HG03354 (cell line): ENCODE measurements around the gene NPY4R.
"Not testable (repeated sequence)": the region's sequence is repeated elsewhere in the genome, so short reads cannot be mapped to it uniquely, and the experiment has no call there.

Source experiments
- ATAC-seq: cut with Tn5 transposase; IDR thresholded peaks from one replicate; pipeline ENCODE4 v1.9.1; 2021; ENCODE audit warnings: mild to moderate bottlenecking; ENCODE audit not compliant: unreplicated experiment, poor library complexity, severe bottlenecking

The NPY4R gene

DNA sequence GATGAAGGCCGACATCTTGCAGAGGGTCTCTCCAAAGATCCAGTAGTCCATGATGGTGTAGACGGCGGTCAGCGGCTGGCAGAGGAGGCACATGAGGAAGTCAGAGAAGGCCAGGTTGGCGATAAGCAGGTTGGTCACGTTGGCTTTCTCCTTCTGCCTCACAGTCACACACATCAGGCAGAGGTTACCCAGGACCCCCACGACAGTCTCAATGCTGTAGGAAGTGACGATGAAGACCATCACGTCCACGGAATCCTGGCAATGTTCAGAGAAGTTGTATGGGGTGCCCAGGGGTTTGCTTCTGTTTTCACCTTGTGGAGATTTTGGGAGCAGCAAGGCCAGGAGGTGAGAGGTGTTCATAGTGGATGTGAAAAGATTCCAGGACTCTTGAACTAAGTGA lies 3.5 kb downstream of the NPY4R start:
- not testable (repeated sequence) for ATAC-seq

DNA sequence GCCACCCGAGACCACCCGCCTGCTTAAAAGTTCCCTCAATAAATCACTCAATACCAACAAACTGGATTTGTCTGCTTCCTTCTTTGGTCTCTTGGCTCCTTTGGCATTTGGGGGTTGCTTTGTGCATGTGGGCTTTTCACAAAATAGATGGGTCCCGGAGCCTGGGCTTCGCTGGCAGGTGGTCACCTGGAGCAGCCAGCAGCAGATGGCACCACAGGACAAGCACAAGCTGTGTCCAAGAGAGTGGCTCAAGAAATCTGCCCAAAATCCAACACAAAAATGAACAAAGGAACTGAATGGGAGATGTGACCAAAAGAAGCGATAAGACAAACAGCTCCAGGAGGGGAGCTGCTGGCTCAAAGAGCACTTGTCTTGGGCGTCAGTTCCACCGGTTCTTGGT lies 6.2 kb downstream of the NPY4R start:
- ATAC-seq = not testable (repeated sequence)

- not testable (repeated sequence) for ATAC-seq
These were observed 8.7 kb downstream of the NPY4R start for GRCh38 chr10:46457071-46457470.

DNA sequence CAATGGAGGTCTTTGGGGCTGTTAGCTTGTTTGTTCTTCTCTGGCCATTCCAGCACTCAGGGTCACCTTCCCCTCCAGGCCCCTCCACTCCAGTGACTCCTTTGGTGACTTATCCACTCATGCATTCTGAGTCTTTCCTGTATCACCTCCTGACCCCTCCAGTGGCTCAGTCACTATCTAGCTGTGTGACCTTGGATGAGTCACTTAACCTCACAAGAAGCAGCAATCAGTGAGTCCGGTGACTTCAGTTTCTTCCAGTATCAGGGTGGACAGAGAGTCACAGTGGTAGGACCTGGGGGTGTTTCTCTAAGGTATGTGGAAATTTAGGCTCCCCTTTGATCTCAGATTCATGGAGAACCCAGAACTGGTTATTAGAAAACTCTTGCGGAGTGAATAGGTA lies 9.8 kb downstream of the NPY4R start:
- not testable (repeated sequence) for ATAC-seq

DNA sequence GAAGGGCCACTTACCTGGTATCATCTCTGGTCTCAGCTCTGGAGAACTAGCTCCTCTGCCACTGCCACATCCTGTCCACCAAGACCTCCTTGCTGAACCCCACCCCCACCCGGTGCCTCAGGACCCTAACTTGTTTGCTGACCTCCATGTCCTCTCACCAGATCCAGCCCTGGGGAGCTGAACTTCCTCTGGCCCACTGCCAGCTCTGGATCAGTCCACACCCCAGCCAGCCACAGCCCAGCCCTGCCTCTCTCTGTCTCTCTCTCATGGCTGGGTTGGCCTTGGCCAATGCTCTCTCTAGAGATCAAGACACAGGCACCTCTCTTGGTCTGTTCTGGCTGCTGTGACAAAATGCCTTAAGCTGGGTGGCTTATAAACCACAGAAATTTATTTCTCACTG lies 14.4 kb downstream of the NPY4R start:
- not testable (repeated sequence) for ATAC-seq

DNA sequence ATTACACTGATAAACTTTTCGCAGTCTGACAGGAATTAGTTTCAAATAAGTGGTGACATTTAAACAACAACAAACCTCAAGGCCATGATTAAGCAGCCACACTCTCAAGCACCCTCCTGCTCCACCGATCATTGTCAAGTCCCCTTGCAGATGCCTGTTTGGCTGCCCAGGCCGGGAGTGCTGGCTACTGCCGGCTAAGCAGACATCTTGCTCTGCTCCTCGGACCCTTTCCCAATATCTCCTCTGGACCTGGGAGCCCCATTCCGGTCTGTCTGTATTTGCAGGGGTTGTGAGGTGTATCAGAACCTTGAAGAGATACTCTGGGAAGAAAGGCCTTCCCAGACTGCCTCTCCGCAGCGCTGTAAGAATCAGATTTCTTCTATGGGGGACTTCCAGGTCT lies 14.9 kb downstream of the NPY4R start:
- ATAC-seq = not testable (repeated sequence)

GRCh38 chr10:46447439-46447838 lies 18.3 kb downstream of the NPY4R start:
- not testable (repeated sequence) for ATAC-seq

DNA sequence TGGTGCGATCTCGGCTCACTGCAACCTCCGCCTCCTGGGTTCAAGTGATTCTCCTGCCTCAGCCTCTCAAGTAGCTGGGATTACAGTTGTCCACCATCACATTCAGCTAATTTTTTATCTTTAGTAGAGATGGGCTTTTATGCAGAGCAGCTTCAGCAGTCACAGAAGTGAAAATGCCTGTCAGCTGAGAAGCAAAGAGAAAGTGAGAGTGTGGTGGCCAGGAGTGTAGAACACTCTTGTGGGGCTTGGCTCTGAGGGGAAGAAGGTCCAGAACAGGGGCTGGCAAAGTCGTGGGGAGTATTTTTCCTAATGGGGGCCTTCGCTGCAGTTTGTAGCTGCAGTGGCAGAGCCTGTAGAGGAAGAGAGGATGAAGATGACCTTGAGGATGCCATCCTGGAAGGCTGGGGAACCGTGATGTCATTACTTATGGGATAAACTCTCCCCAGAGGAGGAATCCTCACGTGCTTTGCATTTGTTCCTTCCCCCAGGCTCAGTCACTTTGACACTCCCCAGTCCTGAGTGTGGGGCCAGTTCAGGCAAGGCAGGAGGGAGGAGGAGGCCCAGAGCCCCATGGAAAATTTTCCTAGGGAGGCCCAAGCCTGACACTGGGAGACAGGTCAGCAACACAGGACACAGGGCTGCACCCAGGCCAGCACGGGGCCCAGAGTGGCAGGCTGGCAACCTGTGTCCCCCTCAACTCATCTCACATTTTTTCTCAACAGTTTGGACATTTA lies 20.2 kb downstream of the NPY4R start:
- ATAC-seq = not testable (repeated sequence)

DNA sequence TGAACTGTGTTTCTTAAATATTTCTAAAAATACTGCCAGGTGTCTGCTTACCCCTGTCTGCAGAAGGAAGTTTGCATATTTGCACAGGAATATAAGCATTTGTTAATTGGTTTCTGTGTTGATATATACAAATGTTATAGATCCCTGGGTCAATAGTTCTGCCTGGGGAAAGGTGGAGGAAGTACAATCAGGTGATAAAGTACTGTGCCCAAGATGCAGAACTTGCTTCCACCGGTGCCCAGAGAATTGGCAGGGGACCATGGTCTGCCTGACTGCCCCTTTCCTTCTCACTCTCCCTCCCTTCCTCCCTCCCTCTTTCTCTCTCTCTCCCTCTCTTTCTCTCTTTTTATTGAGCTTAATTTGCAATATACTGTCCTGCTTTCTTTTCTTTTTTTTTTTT lies 22.3 kb downstream of the NPY4R start:
- not testable (repeated sequence) for ATAC-seq

DNA sequence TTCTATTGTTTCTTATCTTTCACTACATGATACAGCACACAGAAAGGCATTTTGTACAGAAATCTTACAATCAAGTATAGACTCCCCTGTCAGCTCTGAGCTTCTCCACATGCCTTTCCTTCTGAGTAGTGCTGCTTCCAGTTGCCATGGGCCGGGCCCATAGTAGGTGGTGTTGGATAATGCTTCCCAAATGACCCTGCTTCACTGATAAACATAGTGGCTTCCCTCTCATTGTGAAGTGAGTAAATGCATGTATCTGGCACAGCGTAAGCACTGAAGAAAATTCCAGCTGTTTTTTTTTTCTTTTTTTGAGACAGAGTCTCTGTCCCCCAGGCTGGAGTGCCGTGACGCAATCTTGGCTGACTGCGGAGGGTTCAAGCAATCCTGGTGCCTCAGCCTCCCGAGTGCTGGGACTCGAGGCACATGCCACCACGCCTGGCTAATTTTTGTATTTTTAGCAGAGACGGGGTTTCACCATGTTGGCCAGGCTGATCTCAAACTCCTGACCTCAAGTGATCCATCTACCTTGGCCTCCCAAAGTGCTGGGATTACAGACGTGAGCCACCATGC lies 23.0 kb downstream of the NPY4R start:
- ATAC-seq = not testable (repeated sequence)

DNA sequence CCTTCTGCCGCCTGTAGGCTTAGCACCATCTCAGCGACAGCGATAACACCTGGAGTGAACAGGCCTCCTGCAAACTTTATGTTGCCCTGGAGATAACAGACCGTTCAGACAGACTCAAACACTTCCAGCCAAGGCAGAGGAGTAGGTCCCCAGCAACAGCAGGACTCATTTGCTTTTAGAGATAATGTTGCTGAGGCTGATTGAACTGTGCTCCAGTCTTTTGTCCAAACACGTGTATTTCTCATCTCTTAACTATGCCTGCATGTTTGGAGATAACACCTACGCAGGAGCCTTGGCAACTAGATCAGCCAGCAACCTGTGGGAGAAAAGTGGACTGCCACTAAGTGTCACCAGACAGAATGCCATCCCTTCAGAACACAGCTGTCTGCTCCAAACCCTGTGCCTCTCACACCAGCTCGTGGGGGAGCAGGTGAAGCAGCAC lies 23.9 kb downstream of the NPY4R start:
- not testable (repeated sequence) for ATAC-seq

DNA sequence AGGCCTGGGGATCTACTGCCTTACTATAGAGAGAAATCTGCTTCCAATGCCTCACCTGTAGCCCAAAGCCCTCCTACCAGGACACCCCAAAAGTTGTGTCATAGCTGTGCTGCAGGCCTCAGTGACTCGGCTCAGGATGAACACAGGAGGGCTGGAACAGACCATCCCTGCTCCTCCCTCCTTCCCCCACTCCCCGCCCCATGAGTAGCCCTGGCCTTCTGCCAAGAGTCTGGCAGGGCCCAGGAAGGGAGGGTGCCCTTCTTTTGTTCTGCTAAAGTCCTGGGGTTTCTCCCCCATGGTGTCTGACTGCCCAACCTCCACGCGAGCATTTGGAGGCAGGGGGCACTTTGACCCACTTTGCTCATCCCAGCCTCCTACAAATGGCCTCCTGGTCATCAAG lies 24.8 kb downstream of the NPY4R start:
- ATAC-seq = not testable (repeated sequence)

DNA sequence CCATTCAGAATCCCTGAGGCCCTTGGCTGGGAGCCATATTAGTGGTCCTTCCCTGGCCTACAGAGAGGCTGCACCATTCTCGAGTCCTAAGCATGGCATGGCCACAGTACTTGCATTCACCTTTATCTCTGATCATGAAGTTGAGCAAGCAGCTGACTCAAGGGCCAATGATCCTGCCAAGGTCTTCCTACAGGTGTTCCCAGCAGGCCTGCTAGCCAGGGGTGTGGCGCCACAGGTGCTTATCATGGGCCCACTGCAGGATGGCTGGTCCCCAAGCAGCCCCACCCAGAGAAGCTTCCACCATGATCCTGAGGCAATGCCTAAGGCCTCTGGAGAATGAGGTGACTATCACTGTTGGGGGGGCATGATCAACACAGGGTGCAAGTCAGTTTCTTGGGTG lies 42.2 kb downstream of the NPY4R start:
- ATAC-seq = not testable (repeated sequence)

DNA sequence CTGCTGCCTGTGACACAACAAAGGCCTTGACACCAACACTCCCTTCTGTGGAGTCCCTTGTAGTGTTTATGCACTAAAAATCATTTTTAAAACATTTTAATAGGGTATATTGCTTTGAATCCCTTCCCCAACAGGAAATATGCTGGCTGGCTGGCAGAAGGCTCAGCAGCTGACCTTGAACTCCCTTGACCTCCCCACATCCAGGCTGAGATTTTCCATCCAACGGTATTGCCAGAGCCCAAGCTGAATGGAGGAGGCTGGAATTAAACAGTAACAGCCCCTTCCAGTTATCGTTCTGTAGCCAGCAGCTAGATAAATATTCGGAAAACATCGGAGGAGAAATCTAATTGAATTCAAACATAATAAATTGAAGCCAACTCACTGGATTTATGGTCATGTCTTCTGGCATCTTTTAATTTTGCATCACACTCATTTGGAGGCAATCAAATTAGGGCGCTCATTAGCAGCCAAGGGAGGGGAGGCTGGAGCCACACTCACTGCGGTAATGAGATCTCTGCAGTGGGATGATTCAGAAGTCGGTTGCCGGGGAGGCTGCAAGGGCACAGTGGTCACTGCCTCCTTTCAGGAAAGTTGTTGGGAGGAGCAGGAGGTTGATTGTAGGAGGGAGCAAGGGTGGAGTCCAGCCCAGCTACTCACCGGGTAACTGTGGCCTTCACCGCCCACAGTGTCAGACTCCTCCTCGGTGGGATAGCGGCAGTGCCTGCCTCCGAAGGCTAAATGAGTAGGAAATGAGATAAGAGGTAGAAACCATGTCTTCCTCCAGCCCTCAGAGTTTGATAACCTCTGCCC lies 46.0 kb downstream of the NPY4R start:
- ATAC-seq = not testable (repeated sequence)

DNA sequence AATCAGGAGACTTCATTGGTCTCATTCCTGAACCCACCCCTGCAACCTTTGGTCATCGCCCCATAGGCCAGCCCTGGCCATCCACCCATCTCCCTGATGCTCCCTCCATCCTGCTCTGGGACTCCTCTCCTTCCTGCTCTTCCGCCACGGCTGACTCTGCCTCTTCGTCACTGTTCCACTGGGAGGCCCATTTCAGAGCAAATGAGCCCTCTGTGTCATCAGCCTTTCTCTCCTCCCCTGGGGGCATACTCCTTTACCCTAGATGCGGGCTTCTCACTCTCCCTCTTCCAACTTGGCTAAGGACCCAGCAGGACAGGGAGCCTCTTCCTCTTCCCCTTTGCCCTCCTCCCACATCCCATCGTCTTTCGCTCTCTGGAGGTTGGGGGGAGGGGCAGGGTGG lies 47.5 kb downstream of the NPY4R start:
- not testable (repeated sequence) for ATAC-seq

DNA sequence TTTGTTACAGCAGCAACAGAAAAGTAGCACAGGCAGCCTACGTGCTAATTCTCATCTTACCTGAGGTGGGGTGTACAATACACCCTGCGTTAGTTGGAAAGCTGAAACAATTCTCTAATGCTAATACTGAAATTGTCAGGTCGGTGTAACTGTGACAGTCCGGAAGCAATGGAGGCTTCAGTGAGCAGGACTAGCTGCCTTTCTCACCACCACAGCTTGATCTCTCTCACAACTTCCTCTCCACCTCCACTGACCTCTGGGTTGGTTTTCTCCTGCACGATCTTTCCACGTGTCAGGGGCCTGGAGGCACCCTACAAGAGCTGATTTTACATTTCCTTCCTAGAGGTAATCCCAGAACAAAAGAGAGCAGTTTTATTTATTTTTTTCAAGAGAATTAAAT lies 50.5 kb downstream of the NPY4R start:
- not testable (repeated sequence) for ATAC-seq

DNA sequence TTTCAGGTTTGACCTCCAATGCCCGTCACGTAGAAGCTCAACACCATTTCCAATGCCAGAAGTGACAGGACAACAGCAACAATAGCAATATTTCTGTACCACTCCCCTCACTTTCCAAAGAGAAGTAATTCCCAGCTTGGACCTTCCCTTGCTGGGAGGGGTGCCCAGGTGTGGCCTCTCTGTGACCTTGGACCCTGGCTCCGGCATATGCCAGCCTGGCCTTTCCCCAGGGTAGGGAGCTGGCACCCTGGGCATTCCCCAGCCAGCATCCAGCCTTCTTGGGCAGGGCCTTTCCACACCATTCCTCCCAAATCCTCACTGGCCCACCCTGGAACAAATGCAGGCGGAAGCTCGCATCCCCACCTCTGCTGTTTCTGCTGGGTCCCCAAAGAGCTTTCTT lies 53.1 kb downstream of the NPY4R start:
- ATAC-seq = not testable (repeated sequence)

DNA sequence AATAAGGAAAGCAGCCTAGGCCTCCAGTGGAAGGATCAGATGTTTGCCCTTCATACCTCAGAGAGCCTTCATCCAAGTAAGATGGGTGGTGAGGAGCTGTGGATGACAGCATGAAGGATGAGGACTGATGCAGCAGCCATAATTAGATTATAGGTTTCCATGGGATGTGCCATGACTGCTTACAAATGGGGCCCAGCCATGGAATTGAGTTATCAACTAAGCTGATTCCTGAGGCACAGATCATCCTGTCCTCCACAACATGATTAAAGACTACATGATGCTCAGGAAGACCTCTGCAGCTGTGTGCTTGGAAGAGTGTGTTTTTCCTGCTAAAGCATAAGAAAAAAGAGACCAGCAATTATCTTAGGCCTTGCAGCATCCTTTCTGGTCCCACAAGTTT lies 54.6 kb downstream of the NPY4R start:
- not testable (repeated sequence) for ATAC-seq
